ENCODE data around the gene FOXJ3. TPM values are rescaled to one million over a fixed set of nuclear protein-coding genes. Genes with fewer than 3 reads are reported as not detected.

Gene FOXJ3
- total RNA-seq, 1 donor: 34.5 TPM

- no peak overlapping the region for H3K4me3 ChIP-seq (ENCODE audit: low read depth, low read length)
- DNase-seq (ENCODE audit: low read depth): no peak
- TF ChIP-seq CTCF (IDR thresholded peaks at IDR 0.05; ENCODE audit: insufficient read depth, low read depth, low read length): no peak
These were observed 159.6 kb downstream of the FOXJ3 start for GRCh38 chr1:42175314-42176054.

GRCh38 chr1:42173961-42174735 is 160.9 kb downstream of the FOXJ3 start:
- DNase-seq (ENCODE audit: low read depth): peak; percentile 22
- H3K4me3 ChIP-seq (ENCODE audit: low read depth, low read length): no peak overlapping the region
- no peak for TF ChIP-seq CTCF (IDR thresholded peaks at IDR 0.05; ENCODE audit: insufficient read depth, low read depth, low read length)

- peak; percentile 97 for TF ChIP-seq CTCF (IDR thresholded peaks at IDR 0.05; ENCODE audit: insufficient read depth, low read depth, low read length)
- no peak overlapping the region for H3K4me3 ChIP-seq (ENCODE audit: low read depth, low read length)
- DNase-seq (ENCODE audit: low read depth): peak; percentile 35
These were observed 161.7 kb downstream of the FOXJ3 start for GRCh38 chr1:42173155-42173933.

GRCh38 chr1:42172381-42173133 is 162.5 kb downstream of the FOXJ3 start:
- no peak for DNase-seq (ENCODE audit: low read depth)
- no peak for TF ChIP-seq CTCF (IDR thresholded peaks at IDR 0.05; ENCODE audit: insufficient read depth, low read depth, low read length)
- no peak overlapping the region for H3K4me3 ChIP-seq (ENCODE audit: low read depth, low read length)

GRCh38 chr1:42171679-42172266 is 163.3 kb downstream of the FOXJ3 start:
- DNase-seq (ENCODE audit: low read depth): no peak
- no peak for TF ChIP-seq CTCF (IDR thresholded peaks at IDR 0.05; ENCODE audit: insufficient read depth, low read depth, low read length)
- no peak overlapping the region for H3K4me3 ChIP-seq (ENCODE audit: low read depth, low read length)

Data from fibroblast of villous mesenchyme (primary cell).